ENCODE measurements around the gene ZMYND11.

ZMYND11 gene

GRCh38 chr10:200405-200804 lies 65.2 kb downstream of the ZMYND11 start:
- Histone ChIP-seq H3K36me3 (ENCODE audit: insufficient read depth, low read length) (peaks cover 6% of the 10 kb centered on the region; the same call in 1 of the 2 replicates), H3K9me3 (ENCODE audit: insufficient read depth, low read depth, low read length) (no peaks in the 10 kb centered on the region), H4K20me1 (ENCODE audit: insufficient read depth, low read length, poor library complexity, severe bottlenecking) (peaks cover 4% of the 10 kb centered on the region), H3K4me1 (ENCODE audit: insufficient read depth, low read length, poor library complexity, severe bottlenecking) (peaks cover 3% of the 10 kb centered on the region), H3K27me3 (ENCODE audit: insufficient read depth, low read length, poor library complexity, severe bottlenecking) (no peaks in the 10 kb centered on the region), H2AFZ (ENCODE audit: low read length) (no peak overlapping the region), H3K9ac (ENCODE audit: low read depth, low read length, poor library complexity, severe bottlenecking) (no peak overlapping the region), H3K79me2 (ENCODE audit: insufficient read depth, low read length) (0 out of 2 replicates have a peak, but pooled peaks cover 4% of the 10 kb centered on the region), H3F3A (ENCODE audit: low read depth) (no peaks in the 10 kb centered on the region; the same call in 1 of the 2 replicates), H3K4me3 (ENCODE audit: low read length, poor library complexity, severe bottlenecking) (no peak overlapping the region), H3K9me2 (replicated peaks; ENCODE audit: low read depth, low read length) (no peaks in the 10 kb centered on the region), H3K4me2 (ENCODE audit: low read depth, low read length, poor library complexity, severe bottlenecking) (no peak overlapping the region)
- TF ChIP-seq EZH2phosphoT487 (IDR thresholded peaks at IDR 0.05; ENCODE audit: borderline replicate concordance), result no peak
- TF ChIP-seq, protein P1, sequence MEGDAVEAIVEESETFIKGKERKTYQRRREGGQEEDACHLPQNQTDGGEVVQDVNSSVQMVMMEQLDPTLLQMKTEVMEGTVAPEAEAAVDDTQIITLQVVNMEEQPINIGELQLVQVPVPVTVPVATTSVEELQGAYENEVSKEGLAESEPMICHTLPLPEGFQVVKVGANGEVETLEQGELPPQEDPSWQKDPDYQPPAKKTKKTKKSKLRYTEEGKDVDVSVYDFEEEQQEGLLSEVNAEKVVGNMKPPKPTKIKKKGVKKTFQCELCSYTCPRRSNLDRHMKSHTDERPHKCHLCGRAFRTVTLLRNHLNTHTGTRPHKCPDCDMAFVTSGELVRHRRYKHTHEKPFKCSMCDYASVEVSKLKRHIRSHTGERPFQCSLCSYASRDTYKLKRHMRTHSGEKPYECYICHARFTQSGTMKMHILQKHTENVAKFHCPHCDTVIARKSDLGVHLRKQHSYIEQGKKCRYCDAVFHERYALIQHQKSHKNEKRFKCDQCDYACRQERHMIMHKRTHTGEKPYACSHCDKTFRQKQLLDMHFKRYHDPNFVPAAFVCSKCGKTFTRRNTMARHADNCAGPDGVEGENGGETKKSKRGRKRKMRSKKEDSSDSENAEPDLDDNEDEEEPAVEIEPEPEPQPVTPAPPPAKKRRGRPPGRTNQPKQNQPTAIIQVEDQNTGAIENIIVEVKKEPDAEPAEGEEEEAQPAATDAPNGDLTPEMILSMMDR (conservative IDR thresholded peaks at IDR 0.05; ENCODE audit: low read length), result no peak

DNA sequence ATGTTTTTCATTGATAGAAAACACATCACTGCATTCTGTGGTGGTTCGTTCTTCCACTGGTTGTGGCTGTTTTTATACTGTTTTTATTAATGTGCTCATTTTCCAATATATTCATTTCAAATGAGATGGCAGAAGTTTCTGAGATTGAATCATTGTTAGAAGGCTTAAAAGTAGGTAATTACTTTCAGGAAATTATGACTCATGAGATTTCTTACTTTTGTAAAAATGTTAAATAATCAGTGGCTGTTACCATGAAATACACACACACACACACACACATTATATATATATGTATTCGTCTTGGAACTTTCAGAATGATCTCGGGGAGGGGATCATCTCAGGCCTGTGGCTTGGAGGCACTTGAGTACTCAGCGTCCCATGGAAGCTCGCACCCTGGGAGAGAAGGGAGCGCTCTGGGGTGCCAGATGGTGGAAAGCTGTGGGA lies 66.1 kb downstream of the ZMYND11 start:
- Histone ChIP-seq H3K4me3 (ENCODE audit: low read length, poor library complexity, severe bottlenecking) (no peak overlapping the region), H3K9ac (ENCODE audit: low read depth, low read length, poor library complexity, severe bottlenecking) (no peak overlapping the region), H3K4me1 (ENCODE audit: insufficient read depth, low read length, poor library complexity, severe bottlenecking) (peaks cover 3% of the 10 kb centered on the region), H3K9me3 (ENCODE audit: insufficient read depth, low read depth, low read length) (no peaks in the 10 kb centered on the region), H3K9me2 (replicated peaks; ENCODE audit: low read depth, low read length) (no peaks in the 10 kb centered on the region), H3K36me3 (ENCODE audit: insufficient read depth, low read length) (peaks cover 6% of the 10 kb centered on the region; the same call in 1 of the 2 replicates), H3K27me3 (ENCODE audit: insufficient read depth, low read length, poor library complexity, severe bottlenecking) (no peaks in the 10 kb centered on the region), H4K20me1 (ENCODE audit: insufficient read depth, low read length, poor library complexity, severe bottlenecking) (peaks cover 4% of the 10 kb centered on the region), H3F3A (ENCODE audit: low read depth) (no peaks in the 10 kb centered on the region; the same call in 1 of the 2 replicates), H3K79me2 (ENCODE audit: insufficient read depth, low read length) (0 out of 2 replicates have a peak, but pooled peaks cover 4% of the 10 kb centered on the region), H2AFZ (ENCODE audit: low read length) (no peak overlapping the region), H3K4me2 (ENCODE audit: low read depth, low read length, poor library complexity, severe bottlenecking) (no peak overlapping the region)
- no peak for TF ChIP-seq EZH2phosphoT487 (IDR thresholded peaks at IDR 0.05; ENCODE audit: borderline replicate concordance)
- TF ChIP-seq, protein P1 (conservative IDR thresholded peaks at IDR 0.05; ENCODE audit: low read length), result no peak

DNA sequence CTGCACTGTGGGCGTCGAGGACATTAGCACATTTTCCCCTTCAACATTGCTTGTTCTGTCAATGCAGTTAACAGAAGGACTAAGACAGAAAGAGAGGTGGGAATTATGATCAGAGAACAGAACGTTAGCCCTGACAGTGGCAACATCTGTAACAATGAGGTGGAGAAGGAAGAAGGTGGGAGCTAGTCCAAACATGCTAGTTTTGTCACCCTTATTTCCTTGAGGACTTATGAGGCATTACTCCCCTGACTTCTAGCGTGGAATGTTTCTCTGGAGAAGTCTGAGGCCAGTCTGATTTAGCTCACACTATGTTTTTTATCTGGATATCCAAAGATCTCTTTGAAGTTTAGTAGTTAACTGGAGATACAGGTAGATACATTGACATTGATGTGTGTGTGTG lies 73.4 kb downstream of the ZMYND11 start:
- peaks cover 14% of the 10 kb centered on the region; the same call in 1 of the 2 replicates for H3K36me3 ChIP-seq (ENCODE audit: insufficient read depth, low read length)
- no peak for TF ChIP-seq EZH2phosphoT487 (IDR thresholded peaks at IDR 0.05; ENCODE audit: borderline replicate concordance)
- TF ChIP-seq, protein P1 (conservative IDR thresholded peaks at IDR 0.05; ENCODE audit: low read length), result no peak
- no peak overlapping the region for H2AFZ ChIP-seq (ENCODE audit: low read length)
- no peaks in the 10 kb centered on the region for H3K9me2 ChIP-seq (replicated peaks; ENCODE audit: low read depth, low read length)
- H3K4me1 ChIP-seq (ENCODE audit: insufficient read depth, low read length, poor library complexity, severe bottlenecking), result no peaks in the 10 kb centered on the region
- H3K9ac ChIP-seq (ENCODE audit: low read depth, low read length, poor library complexity, severe bottlenecking), result no peak overlapping the region
- no peak overlapping the region for H3K4me3 ChIP-seq (ENCODE audit: low read length, poor library complexity, severe bottlenecking)
- H4K20me1 ChIP-seq (ENCODE audit: insufficient read depth, low read length, poor library complexity, severe bottlenecking), result peaks cover 4% of the 10 kb centered on the region
- no peaks in the 10 kb centered on the region; the same call in 1 of the 2 replicates for H3F3A ChIP-seq (ENCODE audit: low read depth)
- H3K79me2 ChIP-seq (ENCODE audit: insufficient read depth, low read length), result no peaks in the 10 kb centered on the region
- no peak overlapping the region for H3K4me2 ChIP-seq (ENCODE audit: low read depth, low read length, poor library complexity, severe bottlenecking)
- no peaks in the 10 kb centered on the region for H3K27me3 ChIP-seq (ENCODE audit: insufficient read depth, low read length, poor library complexity, severe bottlenecking)
- no peaks in the 10 kb centered on the region for H3K9me3 ChIP-seq (ENCODE audit: insufficient read depth, low read depth, low read length)

Data from Loucy (cell line).